DND-41 (cell line): ENCODE measurements around the gene PARN.
A peak's percentile ranks its signal among the peaks of the same experiment; 100 is the strongest.

Experiments
- ATAC-seq: fragments of 200-7000 bp; cut with Tn5 transposase; 3 replicates; pipeline ENCODE4 v1.9.1; 2021; ENCODE audit warnings: low read depth; ENCODE audit not compliant: insufficient read depth
- DNase-seq: peaks from one replicate; pipeline ENCODE4 v3.0.0-alpha.2; 2020
- H2AFZ ChIP-seq: 2 replicates; pipeline ENCODE4 v1.6.0; 2012; ENCODE audit warnings: low read depth, low read length
- H3K27ac ChIP-seq: 2 replicates; pipeline ENCODE4 v1.5.1; 2012; ENCODE audit warnings: low read length, inconsistent platforms
- H3K27me3 ChIP-seq: fragments of 200-600 bp; sonication (generic); 2 replicates; pipeline ENCODE4 v1.6.0; 2012; ENCODE audit warnings: low read length, mild to moderate bottlenecking, inconsistent platforms; ENCODE audit not compliant: insufficient read depth, poor library complexity
- H3K36me3 ChIP-seq: 2 replicates; pipeline ENCODE4 v1.5.1; 2012; ENCODE audit warnings: low read length, inconsistent platforms; ENCODE audit not compliant: insufficient read depth
- H3K4me1 ChIP-seq: 2 replicates; pipeline ENCODE4 v1.5.1; 2012; ENCODE audit warnings: mild to moderate bottlenecking, low read length; ENCODE audit not compliant: insufficient read depth
- H3K4me2 ChIP-seq: 2 replicates; pipeline ENCODE4 v1.6.0; 2012; ENCODE audit warnings: mild to moderate bottlenecking, moderate library complexity, low read length, inconsistent platforms; ENCODE audit not compliant: insufficient read depth
- H3K4me3 ChIP-seq, 2 experiments: fragments of 200-600 bp in 1 of 2; shearing (Covaris generic) in 1 of 2; 2 replicates each; pipeline ENCODE4 v1.5.1; 2012 to 2016; ENCODE audit warnings: inconsistent platforms in 2 of 2, low read length in 2 of 2, mild to moderate bottlenecking in 2 of 2, low read depth in 1 of 2, moderate library complexity in 1 of 2
- H3K79me2 ChIP-seq: 2 replicates; pipeline ENCODE4 v1.6.0; 2012; ENCODE audit warnings: low read length, inconsistent platforms; ENCODE audit not compliant: insufficient read depth
- H3K9ac ChIP-seq: 2 replicates; pipeline ENCODE4 v1.6.0; 2012; ENCODE audit warnings: low read depth, mild to moderate bottlenecking, inconsistent platforms, low read length, moderate library complexity
- H3K9me3 ChIP-seq: 2 replicates; pipeline ENCODE4 v1.5.1; 2012; ENCODE audit warnings: low read length, moderate library complexity, mild to moderate bottlenecking, inconsistent platforms; ENCODE audit not compliant: insufficient read depth, severe bottlenecking
- H4K20me1 ChIP-seq: 2 replicates; pipeline ENCODE4 v1.6.0; 2012; ENCODE audit warnings: low read length; ENCODE audit not compliant: insufficient read depth
- CTCF ChIP-seq: IDR thresholded peaks from 2 replicates; pipeline ENCODE4 v1.5.1; 2012; ENCODE audit warnings: borderline replicate concordance, low read length, moderate library complexity, mild to moderate bottlenecking; ENCODE audit not compliant: poor library complexity, severe bottlenecking; ENCODE audit errors: extremely low read depth
- EZH2 ChIP-seq: IDR thresholded peaks from 3 replicates; pipeline ENCODE4 v1.6.1; 2012; ENCODE audit warnings: borderline replicate concordance, low read depth, mild to moderate bottlenecking, moderate library complexity, low read length, inconsistent platforms; ENCODE audit not compliant: severe bottlenecking

PARN gene

GRCh38 chr16:14502256-14502875 lies 127.7 kb downstream of the PARN start:
- H3K4me3 ChIP-seq, result no peak overlapping the region
- no peak overlapping the region for H2AFZ ChIP-seq
- TF ChIP-seq EZH2 (no peak), CTCF (no peak)
- no peaks in the 10 kb centered on the region for H3K9me3 ChIP-seq
- no peaks in the 10 kb centered on the region for H3K27me3 ChIP-seq
- no peaks in the 10 kb centered on the region for H3K79me2 ChIP-seq
- H3K4me2 ChIP-seq, result no peak overlapping the region
- peaks cover 8% of the 10 kb centered on the region; the same call in 1 of the 2 replicates for H4K20me1 ChIP-seq
- no peaks in the 10 kb centered on the region for H3K36me3 ChIP-seq
- no peak for ATAC-seq
- DNase-seq, result no peak
- H3K4me1 ChIP-seq, result no peaks in the 10 kb centered on the region
- no peak overlapping the region for H3K9ac ChIP-seq
- no peak overlapping the region for H3K27ac ChIP-seq

GRCh38 chr16:14501331-14502255 lies 128.5 kb downstream of the PARN start:
- Histone ChIP-seq H4K20me1 (peaks cover 8% of the 10 kb centered on the region; the same call in 1 of the 2 replicates), H3K27ac (no peak overlapping the region), H2AFZ (no peak overlapping the region), H3K79me2 (no peaks in the 10 kb centered on the region), H3K4me2 (no peak overlapping the region), H3K4me1 (no peaks in the 10 kb centered on the region), H3K9ac (no peak overlapping the region), H3K4me3 (no peak overlapping the region), H3K9me3 (no peaks in the 10 kb centered on the region), H3K27me3 (no peaks in the 10 kb centered on the region), H3K36me3 (no peaks in the 10 kb centered on the region)
- TF ChIP-seq CTCF, result no peak
- no peak for TF ChIP-seq EZH2
- DNase-seq (no peak), ATAC-seq (peak; percentile 44; the same call in 1 of the 3 replicates)

- TF ChIP-seq CTCF (no peak), EZH2 (no peak)
- H3K4me1 ChIP-seq, result no peaks in the 10 kb centered on the region
- H3K79me2 ChIP-seq, result no peaks in the 10 kb centered on the region
- peaks cover 10% of the 10 kb centered on the region for H4K20me1 ChIP-seq
- H3K4me3 ChIP-seq, result no peak overlapping the region
- no peak overlapping the region for H3K4me2 ChIP-seq
- no peak overlapping the region for H3K9ac ChIP-seq
- no peak for ATAC-seq
- no peak for DNase-seq
- H2AFZ ChIP-seq, result no peak overlapping the region
- no peaks in the 10 kb centered on the region for H3K36me3 ChIP-seq
- H3K27me3 ChIP-seq, result no peaks in the 10 kb centered on the region
- no peak overlapping the region for H3K27ac ChIP-seq
- H3K9me3 ChIP-seq, result no peaks in the 10 kb centered on the region
Observed at GRCh38 chr16:14500791-14501190, 129.3 kb downstream of the PARN start.
